ENCODE data around the gene COMMD6. TPM values are rescaled to one million over a fixed set of nuclear protein-coding genes. Genes with fewer than 3 reads are reported as not detected.

Gene COMMD6
- total RNA-seq, 1 donor from 2014 or later: 172 TPM

DNA sequence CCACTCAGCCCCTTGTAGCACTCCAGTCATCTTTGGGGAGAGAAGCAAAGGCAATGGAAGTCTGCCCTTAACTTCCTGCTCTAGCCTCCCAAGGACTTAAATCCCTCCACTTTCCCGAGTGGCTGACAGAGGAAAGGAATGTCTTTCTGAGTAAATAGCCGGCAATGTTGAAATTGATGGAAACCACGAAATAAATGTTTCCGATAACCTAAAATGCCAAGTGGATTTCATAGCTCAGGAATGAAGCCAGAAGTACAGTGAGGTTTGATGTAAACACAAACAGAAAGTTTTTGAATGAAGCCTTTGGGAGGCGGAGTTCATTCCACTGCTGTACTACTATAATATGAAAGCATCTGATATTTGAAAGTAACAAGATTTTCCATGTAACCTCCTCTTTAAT is 41.7 kb downstream of the COMMD6 start:
- TF ChIP-seq, protein P1, sequence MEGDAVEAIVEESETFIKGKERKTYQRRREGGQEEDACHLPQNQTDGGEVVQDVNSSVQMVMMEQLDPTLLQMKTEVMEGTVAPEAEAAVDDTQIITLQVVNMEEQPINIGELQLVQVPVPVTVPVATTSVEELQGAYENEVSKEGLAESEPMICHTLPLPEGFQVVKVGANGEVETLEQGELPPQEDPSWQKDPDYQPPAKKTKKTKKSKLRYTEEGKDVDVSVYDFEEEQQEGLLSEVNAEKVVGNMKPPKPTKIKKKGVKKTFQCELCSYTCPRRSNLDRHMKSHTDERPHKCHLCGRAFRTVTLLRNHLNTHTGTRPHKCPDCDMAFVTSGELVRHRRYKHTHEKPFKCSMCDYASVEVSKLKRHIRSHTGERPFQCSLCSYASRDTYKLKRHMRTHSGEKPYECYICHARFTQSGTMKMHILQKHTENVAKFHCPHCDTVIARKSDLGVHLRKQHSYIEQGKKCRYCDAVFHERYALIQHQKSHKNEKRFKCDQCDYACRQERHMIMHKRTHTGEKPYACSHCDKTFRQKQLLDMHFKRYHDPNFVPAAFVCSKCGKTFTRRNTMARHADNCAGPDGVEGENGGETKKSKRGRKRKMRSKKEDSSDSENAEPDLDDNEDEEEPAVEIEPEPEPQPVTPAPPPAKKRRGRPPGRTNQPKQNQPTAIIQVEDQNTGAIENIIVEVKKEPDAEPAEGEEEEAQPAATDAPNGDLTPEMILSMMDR (IDR thresholded peaks at IDR 0.05; ENCODE audit: unreplicated experiment): no peak
- no peaks in the 10 kb centered on the region for H3K4me1 Mint-ChIP-seq (ENCODE audit: low read depth)
- peaks cover 3% of the 10 kb centered on the region for H3K27me3 Mint-ChIP-seq
- H3K4me3 Mint-ChIP-seq (ENCODE audit: low read depth): no peak overlapping the region
- H3K36me3 Mint-ChIP-seq (ENCODE audit: insufficient read depth): no peaks in the 10 kb centered on the region
- H3K27ac Mint-ChIP-seq: no peak overlapping the region
- no peak for DNase-seq (ENCODE audit: low spot score, unreplicated experiment)
- H3K9me3 Mint-ChIP-seq (ENCODE audit: low read depth): no peaks in the 10 kb centered on the region

DNA sequence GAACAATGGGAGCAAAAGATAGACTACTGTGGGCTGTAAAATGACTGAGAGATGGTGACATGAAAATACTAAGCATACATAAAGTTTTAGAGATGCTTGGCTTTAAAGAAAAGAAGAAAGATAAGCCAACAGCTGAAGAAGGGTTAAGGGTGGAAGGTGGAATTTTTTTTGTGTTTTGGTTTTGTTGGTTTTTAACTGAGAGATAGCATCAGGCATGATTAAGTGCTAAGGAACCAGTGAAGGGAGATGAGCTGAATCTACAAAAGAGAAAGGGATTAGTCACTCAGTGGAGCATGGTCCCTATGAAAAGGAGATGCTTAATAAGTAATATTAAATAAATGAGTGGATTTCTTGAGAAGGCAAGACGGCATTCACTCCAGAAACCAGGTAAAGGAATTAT is 43.1 kb downstream of the COMMD6 start:
- no peak overlapping the region for H3K27ac Mint-ChIP-seq
- TF ChIP-seq, protein P1 (IDR thresholded peaks at IDR 0.05; ENCODE audit: unreplicated experiment): no peak
- no peaks in the 10 kb centered on the region for H3K9me3 Mint-ChIP-seq (ENCODE audit: low read depth)
- peaks cover 3% of the 10 kb centered on the region for H3K27me3 Mint-ChIP-seq
- H3K4me3 Mint-ChIP-seq (ENCODE audit: low read depth): no peak overlapping the region
- H3K36me3 Mint-ChIP-seq (ENCODE audit: insufficient read depth): no peaks in the 10 kb centered on the region
- DNase-seq (ENCODE audit: low spot score, unreplicated experiment): no peak
- peaks cover 8% of the 10 kb centered on the region for H3K4me1 Mint-ChIP-seq (ENCODE audit: low read depth)

DNA sequence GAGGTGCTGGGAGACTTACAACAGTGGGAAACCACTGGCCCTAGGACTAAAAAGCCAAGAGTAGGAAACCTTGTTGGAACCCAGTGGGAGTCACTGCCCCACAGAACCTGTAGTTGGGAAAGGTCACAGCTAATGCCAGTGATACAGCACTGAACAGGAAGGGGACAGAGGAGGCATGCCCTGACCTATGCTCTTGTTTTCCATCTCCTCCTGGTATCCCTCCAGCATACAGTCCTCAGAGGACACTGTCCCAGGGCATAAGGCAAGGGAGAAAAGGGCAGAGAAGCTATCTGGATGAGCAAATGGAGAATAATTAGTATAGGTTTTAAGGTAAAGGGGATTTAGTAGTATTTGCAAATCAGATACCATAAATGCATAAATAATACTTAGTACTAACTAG is 44.5 kb downstream of the COMMD6 start:
- H3K9me3 Mint-ChIP-seq (ENCODE audit: low read depth): no peaks in the 10 kb centered on the region
- no peaks in the 10 kb centered on the region for H3K36me3 Mint-ChIP-seq (ENCODE audit: insufficient read depth)
- no peak for DNase-seq (ENCODE audit: low spot score, unreplicated experiment)
- peaks cover 3% of the 10 kb centered on the region for H3K27me3 Mint-ChIP-seq
- TF ChIP-seq, protein P1 (IDR thresholded peaks at IDR 0.05; ENCODE audit: unreplicated experiment): no peak
- no peak overlapping the region for H3K4me3 Mint-ChIP-seq (ENCODE audit: low read depth)
- H3K4me1 Mint-ChIP-seq (ENCODE audit: low read depth): peaks cover 11% of the 10 kb centered on the region
- H3K27ac Mint-ChIP-seq: no peak overlapping the region

DNA sequence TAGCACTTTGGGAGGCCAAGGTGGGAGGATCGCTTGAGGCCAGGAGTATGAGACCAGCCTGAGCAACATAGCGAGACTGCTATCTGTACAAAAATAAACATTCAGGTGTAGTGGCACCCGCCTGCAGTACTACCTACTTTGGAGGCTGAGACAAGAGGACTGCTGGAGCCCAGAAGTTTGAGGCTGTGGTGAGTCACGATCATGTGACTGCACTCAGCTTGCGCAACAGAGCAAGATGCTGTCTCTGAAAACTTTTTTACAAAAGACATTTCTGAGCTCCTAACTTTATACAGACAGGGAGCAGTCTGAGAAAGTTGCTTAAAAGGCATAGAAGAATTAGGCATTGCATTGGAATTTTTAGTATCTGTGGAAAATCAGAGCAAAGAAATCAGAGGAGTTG is 45.3 kb downstream of the COMMD6 start:
- no peaks in the 10 kb centered on the region for H3K36me3 Mint-ChIP-seq (ENCODE audit: insufficient read depth)
- H3K9me3 Mint-ChIP-seq (ENCODE audit: low read depth): no peaks in the 10 kb centered on the region
- H3K4me3 Mint-ChIP-seq (ENCODE audit: low read depth): no peak overlapping the region
- peaks cover 11% of the 10 kb centered on the region for H3K4me1 Mint-ChIP-seq (ENCODE audit: low read depth)
- H3K27me3 Mint-ChIP-seq: peaks cover 3% of the 10 kb centered on the region
- no peak for DNase-seq (ENCODE audit: low spot score, unreplicated experiment)
- TF ChIP-seq, protein P1 (IDR thresholded peaks at IDR 0.05; ENCODE audit: unreplicated experiment): no peak
- no peak overlapping the region for H3K27ac Mint-ChIP-seq

DNA sequence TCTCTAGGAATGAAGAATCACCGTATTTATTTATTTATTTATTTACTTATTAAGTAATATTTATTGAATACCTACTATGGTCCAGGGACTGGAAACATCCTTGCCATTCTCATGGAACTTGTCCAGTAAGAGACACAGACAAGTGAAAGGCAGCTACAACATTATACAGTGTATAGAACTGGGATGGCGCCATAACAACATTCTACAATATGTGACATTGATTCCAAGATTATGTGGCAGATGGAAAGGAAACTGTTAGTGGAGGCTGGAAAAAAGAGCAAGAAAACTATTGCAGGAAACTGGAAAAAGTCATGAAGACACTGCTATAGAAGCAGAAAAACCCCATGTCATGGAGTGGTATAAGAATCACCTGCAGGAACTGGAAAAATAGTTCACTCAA is 46.3 kb downstream of the COMMD6 start:
- Mint-ChIP-seq H3K9me3 (ENCODE audit: low read depth) (no peaks in the 10 kb centered on the region), H3K27me3 (peaks cover 3% of the 10 kb centered on the region), H3K4me1 (ENCODE audit: low read depth) (peaks cover 14% of the 10 kb centered on the region), H3K27ac (no peak overlapping the region), H3K36me3 (ENCODE audit: insufficient read depth) (no peaks in the 10 kb centered on the region), H3K4me3 (ENCODE audit: low read depth) (no peak overlapping the region)
- TF ChIP-seq, protein P1 (IDR thresholded peaks at IDR 0.05; ENCODE audit: unreplicated experiment): no peak
- no peak for DNase-seq (ENCODE audit: low spot score, unreplicated experiment)

Data from progenitor cell of endocrine pancreas (in vitro differentiated cells).